Right atrium auricular region (tissue), 2 donors: ENCODE results near the gene OR4D10. TPM values are rescaled to one million over a fixed set of nuclear protein-coding genes. Genes with fewer than 3 reads are reported as not detected.

ENCODE experiments used
- DNase-seq: peaks from one replicate; pipeline ENCODE4 v3.0.0-alpha.2; 2019; ENCODE audit warnings: low spot score
- H3K27ac ChIP-seq, 2 donors: fragments of 200-600 bp; sonication (generic); 1 replicate in 1 of 2; 2 replicates in 1 of 2; pipeline ENCODE4 v1.5.1; 2016 to 2019
- H3K27me3 ChIP-seq, 2 donors: fragments of 200-600 bp; sonication (generic); one replicate each; pipeline versions ENCODE4 v1.5.1 to v1.6.0; 2017 to 2019
- H3K36me3 ChIP-seq: fragments of 200-600 bp; sonication (generic); one replicate; pipeline ENCODE4 v1.5.1; 2016
- H3K4me1 ChIP-seq, 2 donors: fragments of 200-600 bp; sonication (generic); one replicate each; pipeline versions ENCODE4 v1.5.1 to v1.6.0; 2017 to 2019
- H3K4me3 ChIP-seq, 2 donors: fragments of 200-600 bp; sonication (generic); 1 replicate in 1 of 2; 2 replicates in 1 of 2; pipeline ENCODE4 v1.5.1; 2017 to 2019; ENCODE audit warnings: mild to moderate bottlenecking in 1 of 2, moderate library complexity in 1 of 2
- H3K9me3 ChIP-seq, 2 donors: fragments of 200-600 bp; sonication (generic); one replicate each; pipeline ENCODE4 v1.5.1; 2019
- total RNA-seq, 2 donors: library from RNA; depleted of rRNA; stranded (reverse); fragments of >200 nt; gene quantifications; one replicate each; pipeline ENCODE4 v1.1.0, GENCODE V29; 2016
- TF ChIP-seq, protein P1 (sequence below), 2 donors: fragments of 200-600 bp; sonication (generic); IDR thresholded peaks; one replicate each; pipeline ENCODE4 v1.5.1; 2019; ENCODE audit warnings: antibody characterized with exemption in 2 of 2

Gene OR4D10
- total RNA-seq, 2 donors from 2014 or later = not detected

DNA sequence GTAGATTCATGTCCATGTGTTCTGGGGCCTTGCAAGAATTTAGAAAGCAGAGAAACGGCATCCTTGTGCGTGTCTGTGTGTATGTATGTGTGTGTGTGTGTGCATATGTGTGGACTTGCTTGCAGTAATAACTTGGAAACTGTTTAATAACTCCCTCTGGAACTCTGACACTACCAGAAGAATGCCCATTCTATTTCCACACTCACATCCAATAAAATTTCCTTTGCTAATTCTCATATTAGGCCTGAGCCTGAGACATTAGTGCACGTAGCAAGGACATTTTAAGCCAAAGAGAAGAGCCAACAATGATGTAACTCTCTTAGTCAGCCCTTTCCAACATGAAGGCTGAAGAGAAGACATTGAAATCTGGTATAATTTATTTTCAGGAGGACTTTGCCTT is 13.2 kb upstream of the OR4D10 start:
- H3K4me3 ChIP-seq = no peak overlapping the region
- H3K4me1 ChIP-seq = no peaks in the 10 kb centered on the region
- H3K36me3 ChIP-seq = no peaks in the 10 kb centered on the region
- no peaks in the 10 kb centered on the region for H3K9me3 ChIP-seq
- H3K27me3 ChIP-seq = no peaks in the 10 kb centered on the region
- TF ChIP-seq, protein P1, sequence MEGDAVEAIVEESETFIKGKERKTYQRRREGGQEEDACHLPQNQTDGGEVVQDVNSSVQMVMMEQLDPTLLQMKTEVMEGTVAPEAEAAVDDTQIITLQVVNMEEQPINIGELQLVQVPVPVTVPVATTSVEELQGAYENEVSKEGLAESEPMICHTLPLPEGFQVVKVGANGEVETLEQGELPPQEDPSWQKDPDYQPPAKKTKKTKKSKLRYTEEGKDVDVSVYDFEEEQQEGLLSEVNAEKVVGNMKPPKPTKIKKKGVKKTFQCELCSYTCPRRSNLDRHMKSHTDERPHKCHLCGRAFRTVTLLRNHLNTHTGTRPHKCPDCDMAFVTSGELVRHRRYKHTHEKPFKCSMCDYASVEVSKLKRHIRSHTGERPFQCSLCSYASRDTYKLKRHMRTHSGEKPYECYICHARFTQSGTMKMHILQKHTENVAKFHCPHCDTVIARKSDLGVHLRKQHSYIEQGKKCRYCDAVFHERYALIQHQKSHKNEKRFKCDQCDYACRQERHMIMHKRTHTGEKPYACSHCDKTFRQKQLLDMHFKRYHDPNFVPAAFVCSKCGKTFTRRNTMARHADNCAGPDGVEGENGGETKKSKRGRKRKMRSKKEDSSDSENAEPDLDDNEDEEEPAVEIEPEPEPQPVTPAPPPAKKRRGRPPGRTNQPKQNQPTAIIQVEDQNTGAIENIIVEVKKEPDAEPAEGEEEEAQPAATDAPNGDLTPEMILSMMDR (IDR thresholded peaks at IDR 0.05) = no peak
- H3K27ac ChIP-seq = no peak overlapping the region
- no peak for DNase-seq

- Histone ChIP-seq H3K9me3 (no peaks in the 10 kb centered on the region), H3K27me3 (no peaks in the 10 kb centered on the region), H3K27ac (no peak overlapping the region), H3K4me3 (no peak overlapping the region), H3K4me1 (no peaks in the 10 kb centered on the region), H3K36me3 (no peaks in the 10 kb centered on the region)
- DNase-seq = no peak
- TF ChIP-seq, protein P1 (IDR thresholded peaks at IDR 0.05) = no peak
Measured at GRCh38 chr11:59463190-59463641, 9.9 kb upstream of the OR4D10 start.

DNA sequence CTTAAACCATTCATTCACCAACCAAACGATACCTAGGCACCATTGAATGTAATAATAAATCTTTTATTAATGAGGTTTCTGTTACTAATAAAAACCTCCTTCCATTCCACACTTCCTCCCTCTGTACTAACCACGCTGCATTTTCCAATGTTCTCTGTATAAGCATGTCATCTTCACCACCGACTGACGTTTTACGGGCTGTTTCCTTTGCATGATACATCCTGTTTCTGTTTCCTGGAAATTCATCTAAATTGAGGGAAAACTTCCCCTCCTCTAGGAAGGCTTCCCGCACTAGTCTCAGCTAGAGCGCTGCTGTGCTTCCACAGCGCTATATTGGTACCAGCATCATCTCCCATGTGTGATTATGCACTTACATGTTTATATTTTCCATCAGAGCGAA is 2.1 kb downstream of the OR4D10 start:
- Histone ChIP-seq H3K9me3 (no peaks in the 10 kb centered on the region), H3K27me3 (no peaks in the 10 kb centered on the region), H3K4me3 (no peak overlapping the region), H3K36me3 (no peaks in the 10 kb centered on the region), H3K4me1 (no peaks in the 10 kb centered on the region), H3K27ac (no peak overlapping the region)
- TF ChIP-seq, protein P1 (IDR thresholded peaks at IDR 0.05) = no peak
- DNase-seq = no peak

DNA sequence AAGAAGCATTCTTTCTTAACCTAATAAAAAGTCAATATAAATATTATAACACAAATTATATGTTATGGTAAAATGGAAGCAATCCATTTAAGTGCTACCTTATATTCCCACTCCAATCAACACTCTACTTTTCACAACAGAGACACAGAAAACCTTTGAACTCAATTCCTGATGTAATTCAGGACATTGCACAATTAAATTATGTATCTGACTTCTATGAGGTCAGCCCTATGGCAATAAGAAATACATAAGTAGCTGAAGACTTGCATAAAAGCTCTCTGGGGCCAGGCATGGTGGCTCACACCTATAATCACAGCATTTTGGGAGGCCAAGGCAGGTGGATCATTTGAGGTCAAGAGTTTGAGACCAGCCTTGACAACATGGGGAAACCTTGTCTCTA is 6.8 kb downstream of the OR4D10 start:
- Histone ChIP-seq H3K36me3 (no peaks in the 10 kb centered on the region), H3K27ac (no peak overlapping the region), H3K4me1 (no peaks in the 10 kb centered on the region), H3K4me3 (no peak overlapping the region), H3K27me3 (no peaks in the 10 kb centered on the region), H3K9me3 (no peaks in the 10 kb centered on the region)
- no peak for DNase-seq
- TF ChIP-seq, protein P1 (IDR thresholded peaks at IDR 0.05) = no peak

- TF ChIP-seq, protein P1 (IDR thresholded peaks at IDR 0.05) = no peak
Measured at GRCh38 chr11:59480359-59480758, 7.2 kb downstream of the OR4D10 start.

DNA sequence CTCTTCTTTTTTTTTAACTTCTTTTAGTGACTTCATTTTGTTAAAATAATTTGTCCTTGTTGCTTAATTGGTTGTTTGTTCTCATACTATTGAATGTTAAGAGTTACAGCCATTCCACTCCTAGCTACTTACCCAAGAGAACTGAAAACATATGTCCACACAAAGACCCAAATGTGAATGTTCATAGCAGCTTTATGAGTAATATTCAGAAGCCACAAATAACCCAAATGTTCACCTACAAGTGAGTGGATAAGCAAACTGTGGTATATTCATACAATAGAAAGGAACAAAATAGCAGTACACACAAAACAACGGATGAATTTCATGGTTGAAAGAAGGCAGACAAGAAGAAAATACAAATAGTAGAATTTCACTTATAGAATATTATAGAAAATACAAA is 28.8 kb downstream of the OR4D10 start:
- no peaks in the 10 kb centered on the region for H3K4me1 ChIP-seq
- no peak overlapping the region for H3K27ac ChIP-seq
- TF ChIP-seq, protein P1 (IDR thresholded peaks at IDR 0.05) = no peak
- no peaks in the 10 kb centered on the region for H3K36me3 ChIP-seq
- H3K27me3 ChIP-seq = no peaks in the 10 kb centered on the region
- no peak overlapping the region for H3K4me3 ChIP-seq
- no peak for DNase-seq
- no peaks in the 10 kb centered on the region for H3K9me3 ChIP-seq

More at GRCh38 chr11:59480359-59480758, 7.2 kb downstream of the OR4D10 start:
- Histone ChIP-seq H3K36me3 (no peaks in the 10 kb centered on the region), H3K27ac (no peak overlapping the region), H3K4me3 (no peak overlapping the region), H3K4me1 (no peaks in the 10 kb centered on the region), H3K27me3 (no peaks in the 10 kb centered on the region), H3K9me3 (no peaks in the 10 kb centered on the region)
- DNase-seq = no peak
